ENCODE measurements around the gene TRIM51G.
"Not testable (repeated sequence)": the region's sequence is repeated elsewhere in the genome, so short reads cannot be mapped to it uniquely, and the experiment has no call there.

The TRIM51G gene

GRCh38 chr11:48983785-48984184 is at the start of gene TRIM51G:
Gene TRIM51G, minus strand, starts transcription at chr11:48983885. Its CDS starts 2,190 bp downstream, at chr11:48981695.
- H3K9me3 ChIP-seq (ENCODE audit: control insufficient read depth in 5 of 5, low read length in 5 of 5); H3K4me1 ChIP-seq (ENCODE audit: control insufficient read depth in 5 of 5, insufficient read depth in 5 of 5, low read length in 5 of 5); H3K36me3 ChIP-seq (ENCODE audit: control insufficient read depth in 5 of 5, insufficient read depth in 5 of 5, low read length in 5 of 5); H3K27me3 ChIP-seq (ENCODE audit: control insufficient read depth in 5 of 5, insufficient read depth in 4 of 5, low read length in 5 of 5); H3K4me3 ChIP-seq (ENCODE audit: low read depth in 1 of 5, low read length in 5 of 5); H3K27ac ChIP-seq (ENCODE audit: low read depth, low read length); H3K9ac ChIP-seq (ENCODE audit: low read length in 5 of 5): not testable (repeated sequence)

- H3K4me1 ChIP-seq (ENCODE audit: control insufficient read depth in 5 of 5, insufficient read depth in 5 of 5, low read length in 5 of 5); H3K36me3 ChIP-seq (ENCODE audit: control insufficient read depth in 5 of 5, insufficient read depth in 5 of 5, low read length in 5 of 5); H3K27ac ChIP-seq (ENCODE audit: low read depth, low read length); H3K4me3 ChIP-seq (ENCODE audit: low read depth in 1 of 5, low read length in 5 of 5); H3K9me3 ChIP-seq (ENCODE audit: control insufficient read depth in 5 of 5, low read length in 5 of 5); H3K9ac ChIP-seq (ENCODE audit: low read length in 5 of 5); H3K27me3 ChIP-seq (ENCODE audit: control insufficient read depth in 5 of 5, insufficient read depth in 4 of 5, low read length in 5 of 5): not testable (repeated sequence)
These were observed 44.8 kb upstream of the TRIM51G start, which contains the start of gene TRIM49B for GRCh38 chr11:49028523-49028922. Gene TRIM49B, plus strand, starts transcription at chr11:49028823. Its CDS starts 2,777 bp downstream, at chr11:49031600.

- not testable (repeated sequence) for H3K4me1 ChIP-seq (ENCODE audit: control insufficient read depth in 5 of 5, insufficient read depth in 5 of 5, low read length in 5 of 5)
These were observed 15.1 kb downstream of the TRIM51G start for GRCh38 chr11:48968592-48968991.

GRCh38 chr11:48955315-48956049 is 28.2 kb downstream of the TRIM51G start:
- not testable (repeated sequence) for H3K4me3 ChIP-seq (ENCODE audit: low read depth in 1 of 5, low read length in 5 of 5); H3K4me1 ChIP-seq (ENCODE audit: control insufficient read depth in 5 of 5, insufficient read depth in 5 of 5, low read length in 5 of 5); H3K27ac ChIP-seq (ENCODE audit: low read depth, low read length); H3K9ac ChIP-seq (ENCODE audit: low read length in 5 of 5); H3K27me3 ChIP-seq (ENCODE audit: control insufficient read depth in 5 of 5, insufficient read depth in 4 of 5, low read length in 5 of 5); H3K36me3 ChIP-seq (ENCODE audit: control insufficient read depth in 5 of 5, insufficient read depth in 5 of 5, low read length in 5 of 5); H3K9me3 ChIP-seq (ENCODE audit: control insufficient read depth in 5 of 5, low read length in 5 of 5)

More at GRCh38 chr11:48968592-48968991, 15.1 kb downstream of the TRIM51G start:
- H3K4me3 ChIP-seq (ENCODE audit: low read depth in 1 of 5, low read length in 5 of 5); H3K27ac ChIP-seq (ENCODE audit: low read depth, low read length); H3K27me3 ChIP-seq (ENCODE audit: control insufficient read depth in 5 of 5, insufficient read depth in 4 of 5, low read length in 5 of 5); H3K9ac ChIP-seq (ENCODE audit: low read length in 5 of 5); H3K36me3 ChIP-seq (ENCODE audit: control insufficient read depth in 5 of 5, insufficient read depth in 5 of 5, low read length in 5 of 5); H3K9me3 ChIP-seq (ENCODE audit: control insufficient read depth in 5 of 5, low read length in 5 of 5): not testable (repeated sequence)

GRCh38 chr11:48945796-48946195 is 37.9 kb downstream of the TRIM51G start:
- H3K9ac ChIP-seq (ENCODE audit: low read length in 5 of 5): not testable (repeated sequence)

More at GRCh38 chr11:48945796-48946195, 37.9 kb downstream of the TRIM51G start:
- H3K36me3 ChIP-seq (ENCODE audit: control insufficient read depth in 5 of 5, insufficient read depth in 5 of 5, low read length in 5 of 5); H3K27ac ChIP-seq (ENCODE audit: low read depth, low read length); H3K4me3 ChIP-seq (ENCODE audit: low read depth in 1 of 5, low read length in 5 of 5); H3K9me3 ChIP-seq (ENCODE audit: control insufficient read depth in 5 of 5, low read length in 5 of 5); H3K4me1 ChIP-seq (ENCODE audit: control insufficient read depth in 5 of 5, insufficient read depth in 5 of 5, low read length in 5 of 5); H3K27me3 ChIP-seq (ENCODE audit: control insufficient read depth in 5 of 5, insufficient read depth in 4 of 5, low read length in 5 of 5): not testable (repeated sequence)

Measured in subcutaneous abdominal adipose tissue (tissue), 5 donors.